Measurements from ENCODE around the gene MARK4.
"Not testable (repeated sequence)": the region's sequence is repeated elsewhere in the genome, so short reads cannot be mapped to it uniquely, and the experiment has no call there.

The MARK4 gene

GRCh38 chr19:45217193-45217956 lies 33.7 kb upstream of the MARK4 start:
- H3K36me3 ChIP-seq (ENCODE audit: insufficient read depth, low read length): no peaks in the 10 kb centered on the region
- no peak for DNase-seq (ENCODE audit: low read depth, low spot score)
- TF ChIP-seq FOXP2 (optimal IDR thresholded peaks at IDR 0.05; ENCODE audit: control extremely low read depth, extremely low read length, insufficient read depth) (no peak), POLR2AphosphoS5 (IDR thresholded peaks at IDR 0.05; ENCODE audit: borderline replicate concordance, low read depth, low read length) (no peak), EZH2 (IDR thresholded peaks at IDR 0.05) (no peak)
- no peaks in the 10 kb centered on the region for H3K9me3 ChIP-seq (ENCODE audit: low read depth, low read length)
- H3K4me3 ChIP-seq: no peak overlapping the region
- H3K27ac ChIP-seq: no peak overlapping the region
- no peak overlapping the region for H3K9ac ChIP-seq (ENCODE audit: insufficient read length)

- TF ChIP-seq POLR2AphosphoS5 (IDR thresholded peaks at IDR 0.05; ENCODE audit: borderline replicate concordance, low read depth, low read length): no peak
- no peak for TF ChIP-seq FOXP2 (optimal IDR thresholded peaks at IDR 0.05; ENCODE audit: control extremely low read depth, extremely low read length, insufficient read depth)
- TF ChIP-seq EZH2 (IDR thresholded peaks at IDR 0.05): no peak
- H3K9ac ChIP-seq (ENCODE audit: insufficient read length): no peak overlapping the region
- no peak overlapping the region for H3K4me3 ChIP-seq
- no peak for DNase-seq (ENCODE audit: low read depth, low spot score)
- no peaks in the 10 kb centered on the region for H3K9me3 ChIP-seq (ENCODE audit: low read depth, low read length)
- no peaks in the 10 kb centered on the region for H3K36me3 ChIP-seq (ENCODE audit: insufficient read depth, low read length)
- no peak overlapping the region for H3K27ac ChIP-seq
Measured at GRCh38 chr19:45217957-45218334, 33.1 kb upstream of the MARK4 start.

- no peaks in the 10 kb centered on the region for H3K36me3 ChIP-seq (ENCODE audit: insufficient read depth, low read length)
- no peaks in the 10 kb centered on the region for H3K9me3 ChIP-seq (ENCODE audit: low read depth, low read length)
- H3K9ac ChIP-seq (ENCODE audit: insufficient read length): no peak overlapping the region
- no peak for DNase-seq (ENCODE audit: low read depth, low spot score)
- TF ChIP-seq POLR2AphosphoS5 (IDR thresholded peaks at IDR 0.05; ENCODE audit: borderline replicate concordance, low read depth, low read length): no peak
- H3K27ac ChIP-seq: no peak overlapping the region
- H3K4me3 ChIP-seq: no peak overlapping the region
Measured at GRCh38 chr19:45218426-45218825, 32.6 kb upstream of the MARK4 start.

- no peaks in the 10 kb centered on the region for H3K9me3 ChIP-seq (ENCODE audit: low read depth, low read length)
- no peak for DNase-seq (ENCODE audit: low read depth, low spot score)
Measured at GRCh38 chr19:45218911-45219743, 31.9 kb upstream of the MARK4 start.

GRCh38 chr19:45222724-45223123 lies 28.3 kb upstream of the MARK4 start:
- H3K27ac ChIP-seq: no peak overlapping the region
- no peak for DNase-seq (ENCODE audit: low read depth, low spot score)
- H3K36me3 ChIP-seq (ENCODE audit: insufficient read depth, low read length): no peaks in the 10 kb centered on the region
- H3K9me3 ChIP-seq (ENCODE audit: low read depth, low read length): no peaks in the 10 kb centered on the region
- TF ChIP-seq POLR2AphosphoS5 (IDR thresholded peaks at IDR 0.05; ENCODE audit: borderline replicate concordance, low read depth, low read length) (no peak), FOXP2 (optimal IDR thresholded peaks at IDR 0.05; ENCODE audit: control extremely low read depth, extremely low read length, insufficient read depth) (no peak), EZH2 (IDR thresholded peaks at IDR 0.05) (no peak)
- H3K4me3 ChIP-seq: no peak overlapping the region
- no peak overlapping the region for H3K9ac ChIP-seq (ENCODE audit: insufficient read length)

More at GRCh38 chr19:45218911-45219743, 31.9 kb upstream of the MARK4 start:
- no peaks in the 10 kb centered on the region for H3K36me3 ChIP-seq (ENCODE audit: insufficient read depth, low read length)
- H3K4me3 ChIP-seq: no peak overlapping the region
- no peak overlapping the region for H3K27ac ChIP-seq
- H3K9ac ChIP-seq (ENCODE audit: insufficient read length): no peak overlapping the region
- TF ChIP-seq POLR2AphosphoS5 (IDR thresholded peaks at IDR 0.05; ENCODE audit: borderline replicate concordance, low read depth, low read length): no peak
- no peak for TF ChIP-seq EZH2 (IDR thresholded peaks at IDR 0.05)
- TF ChIP-seq FOXP2 (optimal IDR thresholded peaks at IDR 0.05; ENCODE audit: control extremely low read depth, extremely low read length, insufficient read depth): no peak

- no peak overlapping the region for H3K27ac ChIP-seq
- TF ChIP-seq FOXP2 (optimal IDR thresholded peaks at IDR 0.05; ENCODE audit: control extremely low read depth, extremely low read length, insufficient read depth) (no peak), POLR2AphosphoS5 (IDR thresholded peaks at IDR 0.05; ENCODE audit: borderline replicate concordance, low read depth, low read length) (no peak), EZH2 (IDR thresholded peaks at IDR 0.05) (no peak)
- no peak overlapping the region for H3K9ac ChIP-seq (ENCODE audit: insufficient read length)
- no peaks in the 10 kb centered on the region for H3K36me3 ChIP-seq (ENCODE audit: insufficient read depth, low read length)
- H3K9me3 ChIP-seq (ENCODE audit: low read depth, low read length): no peaks in the 10 kb centered on the region
- no peak for DNase-seq (ENCODE audit: low read depth, low spot score)
- no peak overlapping the region for H3K4me3 ChIP-seq
Measured at GRCh38 chr19:45223879-45224278, 27.2 kb upstream of the MARK4 start.

GRCh38 chr19:45224645-45225044 lies 26.4 kb upstream of the MARK4 start:
- no peak for DNase-seq (ENCODE audit: low read depth, low spot score)
- Histone ChIP-seq H3K9ac (ENCODE audit: insufficient read length) (no peak overlapping the region), H3K9me3 (ENCODE audit: low read depth, low read length) (no peaks in the 10 kb centered on the region), H3K36me3 (ENCODE audit: insufficient read depth, low read length) (no peaks in the 10 kb centered on the region), H3K4me3 (no peak overlapping the region), H3K27ac (no peak overlapping the region)
- no peak for TF ChIP-seq EZH2 (IDR thresholded peaks at IDR 0.05)
- no peak for TF ChIP-seq POLR2AphosphoS5 (IDR thresholded peaks at IDR 0.05; ENCODE audit: borderline replicate concordance, low read depth, low read length)
- TF ChIP-seq FOXP2 (optimal IDR thresholded peaks at IDR 0.05; ENCODE audit: control extremely low read depth, extremely low read length, insufficient read depth): no peak

- not testable (repeated sequence) for H3K9me3 ChIP-seq (ENCODE audit: low read depth, low read length); H3K36me3 ChIP-seq (ENCODE audit: insufficient read depth, low read length); H3K27ac ChIP-seq; H3K4me3 ChIP-seq; H3K9ac ChIP-seq (ENCODE audit: insufficient read length); DNase-seq (ENCODE audit: low read depth, low spot score)
Measured at GRCh38 chr19:45229056-45229455, 22.0 kb upstream of the MARK4 start.
